NCI-H345 treated with DMSO at 0.1 percent for 48 hours (cell line): ENCODE measurements around the gene MAGEA2.
"Not testable (repeated sequence)": the region's sequence is repeated elsewhere in the genome, so short reads cannot be mapped to it uniquely, and the experiment has no call there.

Source experiments
- DNase-seq: peaks from one replicate; lab custom pipeline; 2025; ENCODE audit not compliant: unreplicated experiment; lab: John Stamatoyannopoulos, UW

MAGEA2 gene

GRCh38 chrX:152713195-152713594, 40.4 kb downstream of the MAGEA2 start:
- DNase-seq, result not testable (repeated sequence)

- not testable (repeated sequence) for DNase-seq
These were observed 44.5 kb downstream of the MAGEA2 start, which contains the start of gene CSAG2 for GRCh38 chrX:152709173-152709572. CSAG2 (minus strand) TSS chrX:152709273; CDS start chrX:152709112, 161 bp downstream.

- not testable (repeated sequence) for DNase-seq
These were observed 47.1 kb downstream of the MAGEA2 start for GRCh38 chrX:152706500-152706899.

GRCh38 chrX:152700390-152700789, 53.3 kb downstream of the MAGEA2 start:
- not testable (repeated sequence) for DNase-seq
